Measurements from ENCODE around the gene CARNS1.

GRCh38 chr11:67395555-67396258, 19.8 kb upstream of the CARNS1 start:
- TF ChIP-seq CTCF (IDR thresholded peaks at IDR 0.05) (no peak), GABPA (IDR thresholded peaks at IDR 0.05; ENCODE audit: low read depth) (no peak), POLR2AphosphoS5 (IDR thresholded peaks at IDR 0.05; ENCODE audit: low read depth, low read length) (no peak), IRF3 (IDR thresholded peaks at IDR 0.05; ENCODE audit: low read depth, low read length) (no peak), EP300 (IDR thresholded peaks at IDR 0.05; ENCODE audit: borderline replicate concordance in 1 of 2, low read depth in 1 of 2, low read length in 1 of 2) (no peak), TCF12 (IDR thresholded peaks at IDR 0.05) (no peak), YY1 (IDR thresholded peaks at IDR 0.05; ENCODE audit: low read depth) (no peak), USF1 (IDR thresholded peaks at IDR 0.05; ENCODE audit: borderline replicate concordance, low read depth) (no peak), FOXM1 (IDR thresholded peaks at IDR 0.05; ENCODE audit: low read depth) (no peak), FOXJ3 (CRISPR knock-in tag; IDR thresholded peaks at IDR 0.05) (no peak), MXI1 (IDR thresholded peaks at IDR 0.05; ENCODE audit: low read depth, low read length) (no peak), NRF1 (IDR thresholded peaks at IDR 0.05; ENCODE audit: low read depth, low read length) (no peak), FOSL2 (IDR thresholded peaks at IDR 0.05; ENCODE audit: borderline replicate concordance, low read depth) (no peak), RAD21 (IDR thresholded peaks at IDR 0.05; ENCODE audit: low read length) (no peak)
